Measurements from ENCODE around the gene FAR2. TPM values are rescaled to one million over a fixed set of nuclear protein-coding genes. Genes with fewer than 3 reads are reported as not detected.

The FAR2 gene
- polyA plus RNA-seq, 4 donors, result 37.3 to 42.8 (median 39.4) TPM

- no peak for DNase-seq (ENCODE audit: low read depth in 4 of 4, low spot score in 2 of 4)
Measured at GRCh38 chr12:29200586-29200985, 51.5 kb downstream of the FAR2 start.

- no peak for DNase-seq (ENCODE audit: low read depth in 4 of 4, low spot score in 2 of 4)
Measured at GRCh38 chr12:29201296-29201695, 52.2 kb downstream of the FAR2 start.

GRCh38 chr12:29201746-29202145 is 52.7 kb downstream of the FAR2 start:
- DNase-seq (ENCODE audit: low read depth in 4 of 4, low spot score in 2 of 4), result no peak

GRCh38 chr12:29204521-29204920 is 55.4 kb downstream of the FAR2 start:
- no peak for DNase-seq (ENCODE audit: low read depth in 4 of 4, low spot score in 2 of 4)

- no peak for DNase-seq (ENCODE audit: low read depth in 4 of 4, low spot score in 2 of 4)
Measured at GRCh38 chr12:29207120-29207519, 58.0 kb downstream of the FAR2 start.

- no peak for DNase-seq (ENCODE audit: low read depth in 4 of 4, low spot score in 2 of 4)
Measured at GRCh38 chr12:29208060-29208459, 59.0 kb downstream of the FAR2 start.

GRCh38 chr12:29208936-29209701 is 60.0 kb downstream of the FAR2 start:
- DNase-seq (ENCODE audit: low read depth in 4 of 4, low spot score in 2 of 4), result no peak

GRCh38 chr12:29211696-29212095 is 62.6 kb downstream of the FAR2 start:
- no peak for DNase-seq (ENCODE audit: low read depth in 4 of 4, low spot score in 2 of 4)

- DNase-seq (ENCODE audit: low read depth in 4 of 4, low spot score in 2 of 4), result no peak
Measured at GRCh38 chr12:29212682-29213403, 63.8 kb downstream of the FAR2 start.

GRCh38 chr12:29216266-29216665 is 67.2 kb downstream of the FAR2 start:
- no peak for DNase-seq (ENCODE audit: low read depth in 4 of 4, low spot score in 2 of 4)

- DNase-seq (ENCODE audit: low read depth in 4 of 4, low spot score in 2 of 4), result no peak
Measured at GRCh38 chr12:29216797-29217575, 67.9 kb downstream of the FAR2 start.

GRCh38 chr12:29220632-29221336 is 71.7 kb downstream of the FAR2 start:
- DNase-seq (ENCODE audit: low read depth in 4 of 4, low spot score in 2 of 4), result no peak

- DNase-seq (ENCODE audit: low read depth in 4 of 4, low spot score in 2 of 4), result no peak
Measured at GRCh38 chr12:29222200-29222599, 73.1 kb downstream of the FAR2 start.

- no peak for DNase-seq (ENCODE audit: low read depth in 4 of 4, low spot score in 2 of 4)
Measured at GRCh38 chr12:29223426-29223825, 74.3 kb downstream of the FAR2 start.

GRCh38 chr12:29223956-29224543 is 75.0 kb downstream of the FAR2 start:
- no peak for DNase-seq (ENCODE audit: low read depth in 4 of 4, low spot score in 2 of 4)

GRCh38 chr12:29224572-29224971 is 75.5 kb downstream of the FAR2 start:
- no peak for DNase-seq (ENCODE audit: low read depth in 4 of 4, low spot score in 2 of 4)

- no peak for DNase-seq (ENCODE audit: low read depth in 4 of 4, low spot score in 2 of 4)
Measured at GRCh38 chr12:29225834-29226233, 76.8 kb downstream of the FAR2 start.

- no peak for DNase-seq (ENCODE audit: low read depth in 4 of 4, low spot score in 2 of 4)
Measured at GRCh38 chr12:29226616-29227015, 77.5 kb downstream of the FAR2 start.

GRCh38 chr12:29228474-29229157 is 79.5 kb downstream of the FAR2 start:
- DNase-seq (ENCODE audit: low read depth in 4 of 4, low spot score in 2 of 4), result no peak

GRCh38 chr12:29229158-29229505 is 80.1 kb downstream of the FAR2 start:
- DNase-seq (ENCODE audit: low read depth in 4 of 4, low spot score in 2 of 4), result no peak

Data from left renal cortex interstitium (tissue), 4 donors.